ENCODE data around the gene EDEM3.

GRCh38 chr1:184740344-184740743 lies 14.3 kb downstream of the EDEM3 start:
- TF ChIP-seq EZH2 (IDR thresholded peaks at IDR 0.05) (no peak), POLR2AphosphoS5 (IDR thresholded peaks at IDR 0.05; ENCODE audit: borderline replicate concordance, low read depth, low read length) (no peak)

Measured in SK-N-MC (cell line).